Mucosa of descending colon (tissue), 3 donors: ENCODE measurements around the gene SCN4B. TPM values are rescaled to one million over a fixed set of nuclear protein-coding genes. Genes with fewer than 3 reads are reported as not detected.
A peak's percentile ranks its signal among the peaks of the same experiment; 100 is the strongest.
"Not testable (repeated sequence)": the region's sequence is repeated elsewhere in the genome, so short reads cannot be mapped to it uniquely, and the experiment has no call there.

ENCODE experiments used
- ATAC-seq: fragments of 200-7000 bp; cut with Tn5 transposase; one replicate; pipeline ENCODE4 v1.9.1; 2020; ENCODE audit warnings: mild to moderate bottlenecking, moderate library complexity
- DNase-seq, 3 donors: peaks; one replicate each; pipeline ENCODE4 v3.0.0-alpha.2; 2020
- H3K36me3 ChIP-seq: fragments of 200-600 bp; one replicate; pipeline ENCODE4 v1.8.0; 2021; ENCODE audit warnings: low read depth, mild to moderate bottlenecking
- H3K4me1 ChIP-seq: fragments of 200-600 bp; one replicate; pipeline ENCODE4 v1.8.0; 2021; ENCODE audit warnings: low read depth, mild to moderate bottlenecking
- H3K4me3 ChIP-seq: fragments of 200-600 bp; one replicate; pipeline ENCODE4 v1.8.0; 2021; ENCODE audit warnings: mild to moderate bottlenecking
- H3K9me3 ChIP-seq: fragments of 200-600 bp; one replicate; pipeline ENCODE4 v1.8.0; 2021; ENCODE audit warnings: mild to moderate bottlenecking
- CTCF ChIP-seq: fragments of 200-600 bp; IDR thresholded peaks from one replicate; pipeline ENCODE4 v1.8.0; 2022; ENCODE audit warnings: antibody characterized with exemption, mild to moderate bottlenecking
- intact Hi-C, 2 donors: fragments of 100-400 bp; cut with DNase I in 1 of 2; cut with micrococcal nuclease in 1 of 2; formaldehyde crosslinking; loops; one replicate each; pipeline versions ENCODE4 v1.11.0 to v1.11.1; 2022; cut with DNase I, micrococcal nuclease
- total RNA-seq, 3 donors: library from RNA; stranded (reverse); fragmentation: NEBNext Ultra II Directional in 2 of 3; extraction: Animal tissue kit (Norgen Biotek cat#: 25700) in 2 of 3; gene quantifications; one replicate each; pipeline versions ENCODE4 v1.2.1 to v1.2.4, GENCODE V29; 2021 to 2023
- donor health status: DM: no; HTN: no; CAD: no; lungs with moderate emphysema.
- donor health status: DM: no; HTN: no; CAD: no.
- donor health status: DM: no; HTN: yes; CAD: no.

Gene SCN4B
- total RNA-seq, 3 donors from 2014 or later: 1.0 to 2.6 (median 1.2) TPM

- intact Hi-C loops: loop anchor here (5.0 to 10.0 kb wide), 3 partner anchors 94 to 156 kb away; partner anchors contain the start of gene UBE4A (in 1 of the 2)
- DNase-seq (peak; percentile 86 to 93 (median 87)), ATAC-seq (peak; percentile 45)
- H3K9me3 ChIP-seq: no peaks in the 10 kb centered on the region
- peaks cover 27% of the 10 kb centered on the region for H3K4me1 ChIP-seq
- peak; percentile 84 for TF ChIP-seq CTCF
- H3K36me3 ChIP-seq: no peaks in the 10 kb centered on the region
- H3K4me3 ChIP-seq: no peak overlapping the region
Measured at GRCh38 chr11:118198370-118198769, 45.7 kb upstream of the SCN4B start.

GRCh38 chr11:118194835-118195627, 42.4 kb upstream of the SCN4B start:
- ATAC-seq (peak; percentile 98), DNase-seq (peak; percentile 68 to 89 (median 81))
- intact Hi-C loops: loop anchor here (5.0 to 10.0 kb wide), 3 partner anchors 97 to 160 kb away; partner anchors contain the start of gene UBE4A (in 1 of the 2)
- Histone ChIP-seq H3K9me3 (no peaks in the 10 kb centered on the region), H3K36me3 (no peaks in the 10 kb centered on the region), H3K4me1 (peaks cover 15% of the 10 kb centered on the region), H3K4me3 (no peak overlapping the region)
- no peak for TF ChIP-seq CTCF

DNA sequence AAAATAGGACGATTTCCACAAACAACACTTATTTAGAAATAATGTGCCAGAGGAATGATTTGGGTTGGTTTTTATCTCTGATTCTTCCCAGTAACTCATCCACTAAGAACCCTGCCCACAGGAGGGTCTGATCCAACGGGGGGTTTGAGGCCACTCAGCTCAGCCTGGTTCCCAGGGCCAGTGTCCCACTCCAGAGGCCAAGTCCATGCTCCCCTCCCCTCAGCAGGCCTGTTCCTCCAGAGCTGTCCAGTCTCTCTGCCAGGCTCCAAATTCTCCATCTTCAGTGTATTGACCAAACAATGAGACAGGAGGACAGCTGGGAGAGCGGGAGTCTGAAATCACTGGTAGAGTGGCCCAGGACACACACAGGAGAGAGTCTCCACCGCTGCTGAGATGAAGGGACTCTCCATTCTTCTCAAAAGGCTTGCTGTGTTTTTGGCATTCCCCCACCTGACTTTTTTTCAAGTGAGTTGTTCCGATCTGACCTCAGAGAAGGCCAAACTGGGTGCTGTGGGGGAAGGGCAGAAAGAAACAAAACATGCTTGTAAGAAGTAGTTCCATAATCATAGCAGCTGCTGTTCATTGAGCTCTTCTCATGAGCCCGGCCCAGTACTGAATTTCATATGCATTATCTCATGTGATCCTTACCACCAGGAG, 41.4 kb upstream of the SCN4B start:
- Histone ChIP-seq H3K36me3 (no peaks in the 10 kb centered on the region), H3K9me3 (no peaks in the 10 kb centered on the region), H3K4me3 (no peak overlapping the region), H3K4me1 (peaks cover 15% of the 10 kb centered on the region)
- no peak for TF ChIP-seq CTCF
- ATAC-seq: no peak
- DNase-seq: no peak
- intact Hi-C loops: loop anchor here in 1 of 2 donors (10.0 kb wide), 1 partner anchor 161 kb away; the partner anchor contains the start of gene UBE4A

DNA sequence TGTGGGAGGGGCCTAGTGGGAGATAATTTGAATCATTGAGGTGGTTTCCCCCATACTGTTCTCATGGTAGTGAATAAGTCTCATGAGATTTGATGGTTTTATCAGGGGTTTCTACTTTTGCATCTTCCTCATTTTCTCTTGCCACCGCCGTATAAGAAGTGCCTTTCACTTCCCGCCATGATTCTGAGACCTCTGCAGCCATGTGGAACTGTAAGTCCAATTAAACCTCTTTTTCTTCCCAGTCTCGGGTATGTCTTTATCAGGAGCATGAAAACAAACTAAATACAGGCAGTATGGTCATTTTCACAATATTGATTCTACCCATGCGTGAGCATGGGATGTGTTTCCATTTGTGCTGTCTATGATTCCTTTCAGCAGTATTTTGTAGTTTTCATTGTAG, 40.2 kb upstream of the SCN4B start:
- intact Hi-C loops: loop anchor here in 1 of 2 donors (10.0 kb wide), 1 partner anchor 162 kb away; the partner anchor contains the start of gene UBE4A
- not testable (repeated sequence) for H3K4me3 ChIP-seq, H3K9me3 ChIP-seq, DNase-seq, H3K36me3 ChIP-seq, H3K4me1 ChIP-seq, ATAC-seq

DNA sequence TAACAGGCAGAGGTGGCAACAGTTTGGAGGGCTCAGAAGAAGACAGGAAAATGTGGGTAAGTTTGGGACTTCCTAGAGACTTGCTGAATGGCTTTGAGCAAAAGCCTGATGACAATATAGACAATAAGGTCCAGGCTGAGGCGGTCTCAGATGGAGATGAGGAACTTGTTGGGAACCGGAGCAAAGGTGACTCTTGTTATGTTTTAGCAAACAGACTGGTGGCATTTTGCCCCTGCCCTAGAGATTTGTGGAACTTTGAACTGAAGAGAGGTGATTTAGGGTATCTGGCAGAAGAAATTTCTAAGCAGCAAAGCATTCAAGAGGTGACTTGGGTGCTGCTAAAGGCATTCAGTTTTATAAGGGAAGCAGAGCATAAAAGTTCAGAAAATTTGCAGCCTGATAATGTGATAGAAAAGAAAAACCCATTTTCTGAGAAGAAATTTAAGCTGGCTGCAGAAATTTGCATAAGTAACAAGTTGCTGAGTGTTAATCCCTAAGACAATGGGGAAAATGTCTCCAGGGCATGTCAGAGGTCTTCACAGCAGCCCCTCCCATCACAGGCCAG, 38.4 kb upstream of the SCN4B start:
- H3K36me3 ChIP-seq, H3K9me3 ChIP-seq, ATAC-seq, DNase-seq, H3K4me3 ChIP-seq, H3K4me1 ChIP-seq: not testable (repeated sequence)
- intact Hi-C loops: loop anchor here in 1 of 2 donors (10.0 kb wide), 1 partner anchor 164 kb away; the partner anchor contains the start of gene UBE4A

DNA sequence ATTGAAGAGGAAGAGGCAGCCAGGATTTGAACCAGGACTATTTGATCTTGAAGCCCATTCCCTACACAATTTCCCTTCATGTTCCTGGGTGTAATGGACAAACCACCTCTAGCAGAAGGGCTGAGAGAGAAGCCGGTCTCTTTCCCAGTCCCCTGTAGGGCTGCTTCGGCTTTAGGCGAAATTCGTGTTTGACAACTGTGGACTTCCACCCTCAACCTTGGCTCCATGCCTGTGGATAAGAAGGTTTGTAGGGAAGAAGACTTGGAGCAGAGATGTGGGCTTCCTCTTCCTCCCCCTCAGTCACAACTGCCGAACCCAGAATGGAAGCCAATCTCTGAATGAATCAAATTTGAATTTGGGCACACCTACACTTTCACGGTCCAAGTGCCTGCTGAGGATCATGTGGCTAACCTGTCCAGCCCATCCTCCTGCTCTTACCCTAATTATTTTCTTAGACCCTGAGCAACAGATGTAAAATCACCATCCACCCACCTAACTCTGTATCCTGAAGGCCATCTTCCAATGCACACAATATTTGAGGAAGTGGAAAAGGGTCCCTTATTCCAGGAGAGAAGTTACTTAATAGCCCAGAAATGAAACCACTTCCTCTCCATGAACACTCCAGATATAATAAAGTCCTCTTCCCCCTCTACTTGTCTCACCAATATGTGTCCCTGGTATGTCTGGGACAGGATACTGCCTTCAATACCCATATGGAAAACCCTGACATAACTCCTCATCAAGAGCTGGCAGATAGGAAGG, 33.9 kb upstream of the SCN4B start:
- intact Hi-C loops: no loop called here
- no peak for TF ChIP-seq CTCF
- Histone ChIP-seq H3K4me3 (no peak overlapping the region), H3K9me3 (no peaks in the 10 kb centered on the region), H3K4me1 (no peaks in the 10 kb centered on the region), H3K36me3 (no peaks in the 10 kb centered on the region)
- ATAC-seq: peak; percentile 23
- no peak for DNase-seq
